Mucosa of stomach (tissue), 1 donor: Measurements from ENCODE around the gene ATP2C1.
"Not testable (repeated sequence)": the region's sequence is repeated elsewhere in the genome, so short reads cannot be mapped to it uniquely, and the experiment has no call there.

ENCODE experiments used
- H3K27me3 ChIP-seq: one replicate; pipeline ENCODE4 v1.7.0; 2013; ENCODE audit warnings: mild to moderate bottlenecking, low read length; ENCODE audit not compliant: control insufficient read depth, insufficient read depth
- H3K36me3 ChIP-seq: one replicate; pipeline ENCODE4 v1.7.0; 2013; ENCODE audit warnings: low read length; ENCODE audit not compliant: control insufficient read depth, insufficient read depth
- H3K4me1 ChIP-seq: one replicate; pipeline ENCODE4 v1.7.0; 2013; ENCODE audit warnings: mild to moderate bottlenecking, low read length; ENCODE audit not compliant: control insufficient read depth, insufficient read depth
- H3K4me3 ChIP-seq: one replicate; pipeline ENCODE4 v1.7.0; 2013; ENCODE audit warnings: low read length
- H3K9ac ChIP-seq: one replicate; pipeline ENCODE4 v1.7.0; 2013; ENCODE audit warnings: mild to moderate bottlenecking, low read length, moderate library complexity
- H3K9me3 ChIP-seq: one replicate; pipeline ENCODE4 v1.7.0; 2013; ENCODE audit warnings: mild to moderate bottlenecking, low read length, moderate library complexity; ENCODE audit not compliant: control insufficient read depth
- donor health status: Pancreatic carcinoma.

Gene ATP2C1

GRCh38 chr3:130955481-130955880, 61.6 kb downstream of the ATP2C1 start:
- H3K4me1 ChIP-seq, result no peaks in the 10 kb centered on the region
- H3K9me3 ChIP-seq, result no peaks in the 10 kb centered on the region
- H3K4me3 ChIP-seq, result no peak overlapping the region
- no peak overlapping the region for H3K9ac ChIP-seq
- no peaks in the 10 kb centered on the region for H3K27me3 ChIP-seq
- H3K36me3 ChIP-seq, result peaks cover 4% of the 10 kb centered on the region

- Histone ChIP-seq H3K9ac (no peak overlapping the region), H3K36me3 (peaks cover 4% of the 10 kb centered on the region), H3K4me3 (no peak overlapping the region), H3K4me1 (no peaks in the 10 kb centered on the region), H3K27me3 (no peaks in the 10 kb centered on the region), H3K9me3 (no peaks in the 10 kb centered on the region)
These were observed 62.4 kb downstream of the ATP2C1 start for GRCh38 chr3:130956281-130956680.

- no peak overlapping the region for H3K9ac ChIP-seq
- H3K36me3 ChIP-seq, result peaks cover 4% of the 10 kb centered on the region
- H3K27me3 ChIP-seq, result no peaks in the 10 kb centered on the region
These were observed 62.8 kb downstream of the ATP2C1 start for GRCh38 chr3:130956721-130957120.

GRCh38 chr3:130960139-130960795, 66.4 kb downstream of the ATP2C1 start:
- H3K9ac ChIP-seq, result no peak overlapping the region
- H3K27me3 ChIP-seq, result no peaks in the 10 kb centered on the region
- H3K4me1 ChIP-seq, result no peaks in the 10 kb centered on the region
- H3K4me3 ChIP-seq, result no peak overlapping the region
- peaks cover 4% of the 10 kb centered on the region for H3K36me3 ChIP-seq
- no peaks in the 10 kb centered on the region for H3K9me3 ChIP-seq

More at GRCh38 chr3:130956721-130957120, 62.8 kb downstream of the ATP2C1 start:
- no peaks in the 10 kb centered on the region for H3K4me1 ChIP-seq
- no peak overlapping the region for H3K4me3 ChIP-seq
- H3K9me3 ChIP-seq, result no peaks in the 10 kb centered on the region

GRCh38 chr3:130961458-130961857, 67.6 kb downstream of the ATP2C1 start:
- peaks cover 4% of the 10 kb centered on the region for H3K36me3 ChIP-seq
- no peak overlapping the region for H3K9ac ChIP-seq
- no peaks in the 10 kb centered on the region for H3K9me3 ChIP-seq
- no peak overlapping the region for H3K4me3 ChIP-seq
- H3K27me3 ChIP-seq, result no peaks in the 10 kb centered on the region
- H3K4me1 ChIP-seq, result no peaks in the 10 kb centered on the region

GRCh38 chr3:130963444-130963843, 69.6 kb downstream of the ATP2C1 start:
- Histone ChIP-seq H3K9ac (no peak overlapping the region), H3K36me3 (peaks cover 4% of the 10 kb centered on the region), H3K9me3 (no peaks in the 10 kb centered on the region), H3K4me1 (no peaks in the 10 kb centered on the region), H3K4me3 (no peak overlapping the region), H3K27me3 (no peaks in the 10 kb centered on the region)

GRCh38 chr3:130963878-130964277, 70.0 kb downstream of the ATP2C1 start:
- Histone ChIP-seq H3K9me3 (no peaks in the 10 kb centered on the region), H3K4me3 (no peak overlapping the region), H3K36me3 (peaks cover 4% of the 10 kb centered on the region), H3K9ac (no peak overlapping the region), H3K4me1 (no peaks in the 10 kb centered on the region), H3K27me3 (no peaks in the 10 kb centered on the region)

- no peaks in the 10 kb centered on the region for H3K36me3 ChIP-seq
These were observed 73.4 kb downstream of the ATP2C1 start for GRCh38 chr3:130967281-130967680.

GRCh38 chr3:130968221-130968620, 74.3 kb downstream of the ATP2C1 start:
- no peak overlapping the region for H3K9ac ChIP-seq
- H3K9me3 ChIP-seq, result no peaks in the 10 kb centered on the region
- H3K36me3 ChIP-seq, result no peaks in the 10 kb centered on the region
- no peaks in the 10 kb centered on the region for H3K27me3 ChIP-seq
- no peak overlapping the region for H3K4me3 ChIP-seq
- no peaks in the 10 kb centered on the region for H3K4me1 ChIP-seq

More at GRCh38 chr3:130967281-130967680, 73.4 kb downstream of the ATP2C1 start:
- H3K27me3 ChIP-seq, result no peaks in the 10 kb centered on the region
- H3K4me3 ChIP-seq, result no peak overlapping the region
- H3K4me1 ChIP-seq, result no peaks in the 10 kb centered on the region
- H3K9me3 ChIP-seq, result no peaks in the 10 kb centered on the region
- H3K9ac ChIP-seq, result no peak overlapping the region

GRCh38 chr3:130969621-130970020, 75.7 kb downstream of the ATP2C1 start:
- no peaks in the 10 kb centered on the region for H3K4me1 ChIP-seq
- H3K4me3 ChIP-seq, result no peak overlapping the region
- H3K36me3 ChIP-seq, result no peaks in the 10 kb centered on the region
- no peak overlapping the region for H3K9ac ChIP-seq
- H3K27me3 ChIP-seq, result no peaks in the 10 kb centered on the region
- no peaks in the 10 kb centered on the region for H3K9me3 ChIP-seq

GRCh38 chr3:130971208-130971607, 77.3 kb downstream of the ATP2C1 start:
- no peaks in the 10 kb centered on the region for H3K4me1 ChIP-seq
- H3K36me3 ChIP-seq, result no peaks in the 10 kb centered on the region
- no peak overlapping the region for H3K4me3 ChIP-seq
- no peaks in the 10 kb centered on the region for H3K9me3 ChIP-seq
- no peak overlapping the region for H3K9ac ChIP-seq
- H3K27me3 ChIP-seq, result no peaks in the 10 kb centered on the region

- not testable (repeated sequence) for H3K4me1 ChIP-seq, H3K36me3 ChIP-seq, H3K9ac ChIP-seq, H3K9me3 ChIP-seq, H3K27me3 ChIP-seq, H3K4me3 ChIP-seq
These were observed 78.7 kb downstream of the ATP2C1 start for GRCh38 chr3:130972592-130972991.

- Histone ChIP-seq H3K36me3 (no peaks in the 10 kb centered on the region), H3K4me3 (no peak overlapping the region), H3K9me3 (no peaks in the 10 kb centered on the region)
These were observed 79.5 kb downstream of the ATP2C1 start for GRCh38 chr3:130973406-130973805.

More at GRCh38 chr3:130973406-130973805, 79.5 kb downstream of the ATP2C1 start:
- H3K9ac ChIP-seq, result no peak overlapping the region
- no peaks in the 10 kb centered on the region for H3K27me3 ChIP-seq
- H3K4me1 ChIP-seq, result no peaks in the 10 kb centered on the region
